ENCODE measurements around the gene COL9A3.

DNA sequence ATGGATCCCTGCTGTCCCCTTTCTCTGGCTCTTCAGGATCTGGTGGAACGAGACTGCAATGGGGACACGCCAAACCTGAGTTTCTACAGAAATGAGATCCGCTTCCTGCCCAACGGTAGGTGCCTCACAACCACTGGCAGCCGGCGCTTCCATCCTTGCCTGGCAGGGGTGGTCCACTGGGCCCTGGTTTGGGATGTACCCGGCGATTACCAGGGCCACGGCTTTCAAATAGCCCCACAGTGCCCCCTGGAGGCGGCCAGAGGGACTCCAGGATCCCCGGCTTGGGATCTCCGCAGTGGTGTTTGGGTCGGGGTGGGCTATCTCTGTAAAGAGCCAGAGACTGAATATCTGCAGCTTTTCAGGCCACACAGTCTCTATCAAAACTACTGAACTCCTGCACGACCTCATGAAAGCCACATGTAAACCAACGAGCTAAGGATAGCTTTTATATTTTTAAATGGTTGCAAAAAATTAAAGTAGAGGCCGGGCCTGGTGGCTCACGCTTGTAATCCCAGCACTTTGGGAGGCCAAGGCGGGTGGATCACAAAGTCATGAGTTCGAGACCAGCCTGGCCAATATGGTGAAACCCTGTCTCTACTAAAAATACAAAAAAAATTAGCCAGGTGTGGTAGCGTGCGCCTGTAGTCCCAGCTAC, 8.5 kb upstream of the COL9A3 start:
- TF ChIP-seq, protein P1, sequence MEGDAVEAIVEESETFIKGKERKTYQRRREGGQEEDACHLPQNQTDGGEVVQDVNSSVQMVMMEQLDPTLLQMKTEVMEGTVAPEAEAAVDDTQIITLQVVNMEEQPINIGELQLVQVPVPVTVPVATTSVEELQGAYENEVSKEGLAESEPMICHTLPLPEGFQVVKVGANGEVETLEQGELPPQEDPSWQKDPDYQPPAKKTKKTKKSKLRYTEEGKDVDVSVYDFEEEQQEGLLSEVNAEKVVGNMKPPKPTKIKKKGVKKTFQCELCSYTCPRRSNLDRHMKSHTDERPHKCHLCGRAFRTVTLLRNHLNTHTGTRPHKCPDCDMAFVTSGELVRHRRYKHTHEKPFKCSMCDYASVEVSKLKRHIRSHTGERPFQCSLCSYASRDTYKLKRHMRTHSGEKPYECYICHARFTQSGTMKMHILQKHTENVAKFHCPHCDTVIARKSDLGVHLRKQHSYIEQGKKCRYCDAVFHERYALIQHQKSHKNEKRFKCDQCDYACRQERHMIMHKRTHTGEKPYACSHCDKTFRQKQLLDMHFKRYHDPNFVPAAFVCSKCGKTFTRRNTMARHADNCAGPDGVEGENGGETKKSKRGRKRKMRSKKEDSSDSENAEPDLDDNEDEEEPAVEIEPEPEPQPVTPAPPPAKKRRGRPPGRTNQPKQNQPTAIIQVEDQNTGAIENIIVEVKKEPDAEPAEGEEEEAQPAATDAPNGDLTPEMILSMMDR (IDR thresholded peaks at IDR 0.05; ENCODE audit: low read length) = peak; percentile 93
- no peak for TF ChIP-seq EZH2phosphoT487 (IDR thresholded peaks at IDR 0.05; ENCODE audit: low read length)

All from MM.1S (cell line).